Keratinocyte (primary cell): ENCODE measurements around the gene RNF141. TPM values are rescaled to one million over a fixed set of nuclear protein-coding genes. Genes with fewer than 3 reads are reported as not detected.

Source experiments
- DNase-seq: peaks from one replicate; pipeline ENCODE4 v3.0.0-alpha.2; 2011; ENCODE audit warnings: low read depth, missing footprints, low spot score
- FAIRE-seq: peaks from 2 replicates; lab custom pipeline; 2011; peaks lifted over from hg19 to GRCh38; lab: Jason Lieb, UNC
- H2AFZ ChIP-seq: 2 replicates; pipeline ENCODE4 v1.6.0; 2012; ENCODE audit warnings: low read length, control low read depth, inconsistent platforms; ENCODE audit not compliant: control insufficient read depth
- H3K27ac ChIP-seq: 2 replicates; pipeline ENCODE4 v1.5.1; 2011; ENCODE audit warnings: low read length; ENCODE audit not compliant: control insufficient read depth, insufficient read depth
- H3K27me3 ChIP-seq: 3 replicates; pipeline ENCODE4 v1.6.0; 2011; ENCODE audit warnings: low read length; ENCODE audit not compliant: control insufficient read depth, insufficient read depth; ENCODE audit errors: extremely low read depth
- H3K36me3 ChIP-seq, 2 experiments: 2 replicates in 1 of 2; 3 replicates in 1 of 2; pipeline ENCODE4 v1.5.1; 2011; ENCODE audit warnings: low read length in 2 of 2, mild to moderate bottlenecking in 1 of 2; ENCODE audit not compliant: control insufficient read depth in 2 of 2, insufficient read depth in 2 of 2; ENCODE audit errors: extremely low read depth in 1 of 2
- H3K4me1 ChIP-seq: 3 replicates; pipeline ENCODE4 v1.5.1; 2011; ENCODE audit warnings: low read length; ENCODE audit not compliant: control insufficient read depth, insufficient read depth; ENCODE audit errors: extremely low read depth
- H3K4me2 ChIP-seq: 3 replicates; pipeline ENCODE4 v1.6.0; 2011; ENCODE audit warnings: low read depth, low read length; ENCODE audit not compliant: control insufficient read depth, insufficient read depth; ENCODE audit errors: extremely low read depth
- H3K4me3 ChIP-seq, 3 experiments: fragments of 200-600 bp in 1 of 3; sonication (generic) in 1 of 3; 2 replicates in 2 of 3; 3 replicates in 1 of 3; pipeline ENCODE4 v1.5.1; 2011 to 2016; ENCODE audit warnings: low read length in 3 of 3, mild to moderate bottlenecking in 3 of 3, control low read depth in 2 of 3, inconsistent platforms in 1 of 3, low read depth in 1 of 3, mixed read lengths in 1 of 3, mixed run types in 1 of 3, moderate library complexity in 1 of 3; ENCODE audit not compliant: control insufficient read depth in 2 of 3, insufficient read depth in 2 of 3; ENCODE audit errors: extremely low read depth in 1 of 3
- H3K79me2 ChIP-seq: 2 replicates; pipeline ENCODE4 v1.6.0; 2012; ENCODE audit warnings: low read length; ENCODE audit not compliant: control insufficient read depth, insufficient read depth
- H3K9ac ChIP-seq: 3 replicates; pipeline ENCODE4 v1.6.0; 2011; ENCODE audit warnings: low read length; ENCODE audit not compliant: control insufficient read depth, insufficient read depth; ENCODE audit errors: extremely low read depth
- H3K9me1 ChIP-seq: 3 replicates; pipeline ENCODE4 v1.6.0; 2011; ENCODE audit warnings: low read length; ENCODE audit not compliant: control insufficient read depth, insufficient read depth; ENCODE audit errors: extremely low read depth
- H3K9me3 ChIP-seq: 2 replicates; pipeline ENCODE4 v1.5.1; 2012; ENCODE audit warnings: low read depth, low read length; ENCODE audit not compliant: control insufficient read depth
- H4K20me1 ChIP-seq: 3 replicates; pipeline ENCODE4 v1.6.0; 2011; ENCODE audit warnings: low read length; ENCODE audit not compliant: control insufficient read depth, insufficient read depth; ENCODE audit errors: extremely low read depth
- EZH2 ChIP-seq: IDR thresholded peaks from one replicate; pipeline ENCODE4 v1.6.1; 2012; ENCODE audit warnings: inconsistent platforms, mild to moderate bottlenecking, low read length, moderate library complexity
- dilution Hi-C: fragments of 300-500 bp; cut with MboI; formaldehyde crosslinking; loops from one replicate; pipeline ENCODE4 v1.7.0; 2020; ENCODE audit warnings: low sequenced_read_pairs; ENCODE audit not compliant: extremely low pct_ligation_motif_present
- polyA plus RNA-seq, 5 experiments: library from polyadenylated mRNA; depleted of rRNA in 3 of 5; stranded (reverse) in 3 of 5; stranded (forward) in 1 of 5; unstranded in 1 of 5; fragments of >200 nt; gene quantifications; 1 replicate in 1 of 5; 2 replicates in 3 of 5; 3 replicates in 1 of 5; pipeline versions ENCODE4 v1.2.1 to v1.2.3, GENCODE V29; 2011 to 2012; ENCODE audit warnings: missing spikeins in 2 of 5, low read depth in 1 of 5, low replicate concordance in 1 of 5
- TF ChIP-seq, protein P1 (sequence below), 3 experiments: IDR thresholded peaks in 1 of 3; conservative IDR thresholded peaks in 1 of 3; optimal IDR thresholded peaks in 1 of 3; 2 replicates in 2 of 3; 3 replicates in 1 of 3; pipeline versions ENCODE3 to v1.5.1; 2011; ENCODE audit warnings: low read length in 3 of 3, mild to moderate bottlenecking in 3 of 3, moderate library complexity in 2 of 3, control low read depth in 1 of 3, inconsistent platforms in 1 of 3; ENCODE audit not compliant: insufficient read depth in 2 of 3; ENCODE audit errors: extremely low read depth in 1 of 3

The RNF141 gene
- polyA plus RNA-seq, 1 donor (not counting 4 experiments of a cell fraction or from before 2014, with no cell fraction given) = 59.1 TPM

DNA sequence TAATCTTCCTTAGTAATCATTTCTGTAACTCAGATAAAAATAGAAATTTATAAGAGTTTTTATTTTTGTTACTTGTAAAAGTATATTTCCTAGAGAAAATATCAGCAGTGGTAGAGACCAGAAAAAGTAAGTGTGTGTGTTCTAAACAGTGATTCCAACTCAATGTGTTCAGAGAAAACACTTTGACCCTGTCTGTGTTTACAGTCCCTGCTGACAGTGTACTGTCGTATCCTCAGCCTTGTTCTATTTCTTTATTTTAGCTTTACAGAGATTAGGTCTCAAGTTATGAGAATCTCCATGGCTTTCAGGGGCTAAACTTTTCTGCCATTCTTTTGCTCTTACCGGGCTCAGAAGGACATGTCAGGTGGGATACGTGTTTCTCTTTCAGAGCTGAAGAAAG, 17.3 kb upstream of the RNF141 start:
- no peak overlapping the region for H3K4me2 ChIP-seq
- no peaks in the 10 kb centered on the region for H3K36me3 ChIP-seq
- no peaks in the 10 kb centered on the region for H3K27me3 ChIP-seq
- no peak overlapping the region for H3K9ac ChIP-seq
- TF ChIP-seq EZH2 = no peak
- TF ChIP-seq, protein P1, sequence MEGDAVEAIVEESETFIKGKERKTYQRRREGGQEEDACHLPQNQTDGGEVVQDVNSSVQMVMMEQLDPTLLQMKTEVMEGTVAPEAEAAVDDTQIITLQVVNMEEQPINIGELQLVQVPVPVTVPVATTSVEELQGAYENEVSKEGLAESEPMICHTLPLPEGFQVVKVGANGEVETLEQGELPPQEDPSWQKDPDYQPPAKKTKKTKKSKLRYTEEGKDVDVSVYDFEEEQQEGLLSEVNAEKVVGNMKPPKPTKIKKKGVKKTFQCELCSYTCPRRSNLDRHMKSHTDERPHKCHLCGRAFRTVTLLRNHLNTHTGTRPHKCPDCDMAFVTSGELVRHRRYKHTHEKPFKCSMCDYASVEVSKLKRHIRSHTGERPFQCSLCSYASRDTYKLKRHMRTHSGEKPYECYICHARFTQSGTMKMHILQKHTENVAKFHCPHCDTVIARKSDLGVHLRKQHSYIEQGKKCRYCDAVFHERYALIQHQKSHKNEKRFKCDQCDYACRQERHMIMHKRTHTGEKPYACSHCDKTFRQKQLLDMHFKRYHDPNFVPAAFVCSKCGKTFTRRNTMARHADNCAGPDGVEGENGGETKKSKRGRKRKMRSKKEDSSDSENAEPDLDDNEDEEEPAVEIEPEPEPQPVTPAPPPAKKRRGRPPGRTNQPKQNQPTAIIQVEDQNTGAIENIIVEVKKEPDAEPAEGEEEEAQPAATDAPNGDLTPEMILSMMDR (optimal IDR thresholded peaks at IDR 0.05 in 1 of 3, IDR thresholded peaks at IDR 0.05 in 1 of 3, conservative IDR thresholded peaks at IDR 0.05 in 1 of 3; ENCODE audit: extremely low read depth in 1 of 3, insufficient read depth in 2 of 3, low read length in 3 of 3) = no peak
- DNase-seq (no peak), FAIRE-seq (no peak)
- dilution Hi-C loops = no loop called here
- H3K9me3 ChIP-seq = no peaks in the 10 kb centered on the region
- H4K20me1 ChIP-seq = no peaks in the 10 kb centered on the region
- H3K4me1 ChIP-seq = peaks cover 2% of the 10 kb centered on the region
- H2AFZ ChIP-seq = no peak overlapping the region
- H3K4me3 ChIP-seq = no peak overlapping the region
- H3K9me1 ChIP-seq = no peaks in the 10 kb centered on the region
- H3K27ac ChIP-seq = no peak overlapping the region
- no peaks in the 10 kb centered on the region for H3K79me2 ChIP-seq

DNA sequence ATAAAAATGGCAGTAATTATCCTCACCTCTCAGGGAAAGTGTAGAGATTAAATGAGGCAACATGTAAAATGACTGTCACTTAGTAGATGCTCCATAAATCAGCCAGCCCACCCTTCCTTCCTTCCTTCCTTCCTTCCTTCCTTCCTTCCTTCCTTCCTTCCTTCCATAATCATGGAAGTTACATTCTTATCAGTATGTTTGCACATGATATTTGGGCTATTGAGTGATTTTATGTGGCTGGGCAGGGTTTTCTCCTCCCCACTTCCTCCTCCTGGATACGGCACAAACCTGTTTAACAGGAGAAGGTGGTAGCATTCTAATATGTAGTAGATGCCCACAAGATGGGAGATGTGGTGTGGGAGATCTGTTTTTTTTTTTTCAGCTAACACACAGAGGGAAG, 15.6 kb upstream of the RNF141 start:
- Histone ChIP-seq H3K27me3 (no peaks in the 10 kb centered on the region), H3K4me1 (peaks cover 2% of the 10 kb centered on the region), H4K20me1 (no peaks in the 10 kb centered on the region), H3K9me1 (no peaks in the 10 kb centered on the region), H3K27ac (no peak overlapping the region), H3K4me3 (no peak overlapping the region), H3K9me3 (no peaks in the 10 kb centered on the region), H2AFZ (no peak overlapping the region), H3K4me2 (no peak overlapping the region), H3K79me2 (no peaks in the 10 kb centered on the region), H3K9ac (no peak overlapping the region), H3K36me3 (no peaks in the 10 kb centered on the region)
- DNase-seq (no peak), FAIRE-seq (no peak)
- dilution Hi-C loops = no loop called here
- no peak for TF ChIP-seq EZH2
- TF ChIP-seq, protein P1 (optimal IDR thresholded peaks at IDR 0.05 in 1 of 3, IDR thresholded peaks at IDR 0.05 in 1 of 3, conservative IDR thresholded peaks at IDR 0.05 in 1 of 3; ENCODE audit: extremely low read depth in 1 of 3, insufficient read depth in 2 of 3, low read length in 3 of 3) = no peak
